RCC 7860 (cell line): ENCODE measurements around the gene KRT74.
A peak's percentile ranks its signal among the peaks of the same experiment; 100 is the strongest.

ENCODE experiments used
- DNase-seq: peaks from one replicate; pipeline ENCODE4 v3.0.0-alpha.2; 2015; ENCODE audit warnings: low spot score
- FAIRE-seq: peaks from 2 replicates; lab custom pipeline; 2012; peaks lifted over from hg19 to GRCh38; lab: Jason Lieb, UNC

Gene KRT74

GRCh38 chr12:52522346-52523011 is 51.2 kb downstream of the KRT74 start:
- no peak for FAIRE-seq

GRCh38 chr12:52521568-52522266 is 51.9 kb downstream of the KRT74 start:
- FAIRE-seq (no peak), DNase-seq (peak; percentile 23)

More at GRCh38 chr12:52522346-52523011, 51.2 kb downstream of the KRT74 start:
- DNase-seq: no peak

- peak; percentile 22 for DNase-seq
- FAIRE-seq: no peak
Observed at GRCh38 chr12:52521175-52521567, 52.5 kb downstream of the KRT74 start.

GRCh38 chr12:52519826-52520662 is 53.6 kb downstream of the KRT74 start, which contains the start of gene KRT5:
TSS of gene KRT5 (minus strand) at chr12:52520394. CDS start at chr12:52520296, 98 bp downstream.
- FAIRE-seq: no peak
- no peak for DNase-seq

GRCh38 chr12:52519387-52519703 is 54.3 kb downstream of the KRT74 start:
- DNase-seq: no peak
- no peak for FAIRE-seq

- no peak for FAIRE-seq
- no peak for DNase-seq
Observed at GRCh38 chr12:52518574-52519386, 54.9 kb downstream of the KRT74 start.

- FAIRE-seq (no peak), DNase-seq (no peak)
Observed at GRCh38 chr12:52517888-52518287, 55.8 kb downstream of the KRT74 start.

GRCh38 chr12:52517005-52517835 is 56.4 kb downstream of the KRT74 start:
- FAIRE-seq (no peak), DNase-seq (no peak)

GRCh38 chr12:52515927-52516831 is 57.5 kb downstream of the KRT74 start:
- DNase-seq (peak; percentile 65), FAIRE-seq (no peak)
